ENCODE results near the gene ZNF3.

ZNF3 gene

GRCh38 chr7:100038326-100038725, 43.2 kb downstream of the ZNF3 start:
- H3F3A ChIP-seq (ENCODE audit: low read depth), result peaks cover 9% of the 10 kb centered on the region; the same call in 1 of the 2 replicates
- H3K79me2 ChIP-seq (ENCODE audit: insufficient read depth, low read length), result no peaks in the 10 kb centered on the region
- no peak overlapping the region for H3K9ac ChIP-seq (ENCODE audit: low read depth, low read length, poor library complexity, severe bottlenecking)
- no peaks in the 10 kb centered on the region for H3K9me2 ChIP-seq (replicated peaks; ENCODE audit: low read depth, low read length)
- H3K4me2 ChIP-seq (ENCODE audit: low read depth, low read length, poor library complexity, severe bottlenecking), result no peak overlapping the region
- TF ChIP-seq EZH2phosphoT487 (IDR thresholded peaks at IDR 0.05; ENCODE audit: borderline replicate concordance) (no peak), CTCF (conservative IDR thresholded peaks at IDR 0.05; ENCODE audit: low read length) (no peak)
- H3K9me3 ChIP-seq (ENCODE audit: insufficient read depth, low read depth, low read length), result no peaks in the 10 kb centered on the region
- no peaks in the 10 kb centered on the region for H3K27me3 ChIP-seq (ENCODE audit: insufficient read depth, low read length, poor library complexity, severe bottlenecking)
- no peak overlapping the region for H3K4me3 ChIP-seq (ENCODE audit: low read length, poor library complexity, severe bottlenecking)
- H2AFZ ChIP-seq (ENCODE audit: low read length), result no peak overlapping the region
- peaks cover 12% of the 10 kb centered on the region for H3K4me1 ChIP-seq (ENCODE audit: insufficient read depth, low read length, poor library complexity, severe bottlenecking)
- peaks cover 21% of the 10 kb centered on the region; the same call in 1 of the 2 replicates for H3K36me3 ChIP-seq (ENCODE audit: insufficient read depth, low read length)
- H4K20me1 ChIP-seq (ENCODE audit: insufficient read depth, low read length, poor library complexity, severe bottlenecking), result no peaks in the 10 kb centered on the region

GRCh38 chr7:100035876-100036275, 45.6 kb downstream of the ZNF3 start:
- no peak overlapping the region for H3K4me2 ChIP-seq (ENCODE audit: low read depth, low read length, poor library complexity, severe bottlenecking)
- no peaks in the 10 kb centered on the region for H3K27me3 ChIP-seq (ENCODE audit: insufficient read depth, low read length, poor library complexity, severe bottlenecking)
- H4K20me1 ChIP-seq (ENCODE audit: insufficient read depth, low read length, poor library complexity, severe bottlenecking), result no peaks in the 10 kb centered on the region
- TF ChIP-seq EZH2phosphoT487 (IDR thresholded peaks at IDR 0.05; ENCODE audit: borderline replicate concordance) (no peak), CTCF (conservative IDR thresholded peaks at IDR 0.05; ENCODE audit: low read length) (no peak)
- no peaks in the 10 kb centered on the region for H3K9me2 ChIP-seq (replicated peaks; ENCODE audit: low read depth, low read length)
- H3K9ac ChIP-seq (ENCODE audit: low read depth, low read length, poor library complexity, severe bottlenecking), result no peak overlapping the region
- H3K36me3 ChIP-seq (ENCODE audit: insufficient read depth, low read length), result peaks cover 40% of the 10 kb centered on the region; the same call in 1 of the 2 replicates
- no peak overlapping the region for H2AFZ ChIP-seq (ENCODE audit: low read length)
- peaks cover 3% of the 10 kb centered on the region for H3K4me1 ChIP-seq (ENCODE audit: insufficient read depth, low read length, poor library complexity, severe bottlenecking)
- no peak overlapping the region for H3K4me3 ChIP-seq (ENCODE audit: low read length, poor library complexity, severe bottlenecking)
- no peaks in the 10 kb centered on the region for H3K9me3 ChIP-seq (ENCODE audit: insufficient read depth, low read depth, low read length)
- H3F3A ChIP-seq (ENCODE audit: low read depth), result no peaks in the 10 kb centered on the region
- no peaks in the 10 kb centered on the region for H3K79me2 ChIP-seq (ENCODE audit: insufficient read depth, low read length)

GRCh38 chr7:100034871-100035510, 46.5 kb downstream of the ZNF3 start:
- no peaks in the 10 kb centered on the region for H3F3A ChIP-seq (ENCODE audit: low read depth)
- no peak overlapping the region for H2AFZ ChIP-seq (ENCODE audit: low read length)
- no peaks in the 10 kb centered on the region for H3K9me3 ChIP-seq (ENCODE audit: insufficient read depth, low read depth, low read length)
- H3K4me2 ChIP-seq (ENCODE audit: low read depth, low read length, poor library complexity, severe bottlenecking), result no peak overlapping the region
- no peaks in the 10 kb centered on the region for H3K9me2 ChIP-seq (replicated peaks; ENCODE audit: low read depth, low read length)
- H3K36me3 ChIP-seq (ENCODE audit: insufficient read depth, low read length), result peaks cover 48% of the 10 kb centered on the region; the same call in 1 of the 2 replicates
- no peak overlapping the region for H3K9ac ChIP-seq (ENCODE audit: low read depth, low read length, poor library complexity, severe bottlenecking)
- no peaks in the 10 kb centered on the region for H4K20me1 ChIP-seq (ENCODE audit: insufficient read depth, low read length, poor library complexity, severe bottlenecking)
- no peaks in the 10 kb centered on the region for H3K27me3 ChIP-seq (ENCODE audit: insufficient read depth, low read length, poor library complexity, severe bottlenecking)
- H3K4me3 ChIP-seq (ENCODE audit: low read length, poor library complexity, severe bottlenecking), result no peak overlapping the region
- H3K79me2 ChIP-seq (ENCODE audit: insufficient read depth, low read length), result no peaks in the 10 kb centered on the region
- no peaks in the 10 kb centered on the region for H3K4me1 ChIP-seq (ENCODE audit: insufficient read depth, low read length, poor library complexity, severe bottlenecking)
- no peak for TF ChIP-seq CTCF (conservative IDR thresholded peaks at IDR 0.05; ENCODE audit: low read length)
- no peak for TF ChIP-seq EZH2phosphoT487 (IDR thresholded peaks at IDR 0.05; ENCODE audit: borderline replicate concordance)
